ENCODE measurements around the gene MGAT5.

DNA sequence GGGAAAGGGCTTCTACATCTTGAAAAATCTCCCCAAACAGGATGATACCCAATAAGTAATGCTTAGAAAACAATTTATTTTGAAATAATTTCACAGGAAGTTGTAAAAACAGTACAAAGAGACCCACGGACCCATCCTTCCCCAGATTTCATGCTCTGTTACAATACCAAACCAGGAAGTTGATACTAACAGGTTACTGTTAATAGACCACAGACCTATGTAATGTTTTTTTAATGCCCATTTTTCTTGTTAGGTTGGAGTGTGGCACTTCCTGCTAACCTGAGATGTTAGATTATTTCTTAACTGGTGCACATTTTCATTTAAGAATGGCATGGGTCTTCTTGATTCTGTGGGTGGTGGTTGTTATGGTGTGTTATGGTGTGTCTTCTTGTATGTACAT is 21.4 kb upstream of the MGAT5 start:
- TF ChIP-seq CEBPB (IDR thresholded peaks at IDR 0.05; ENCODE audit: low read depth) (no peak), POLR2A (IDR thresholded peaks at IDR 0.05; ENCODE audit: borderline replicate concordance, extremely low read depth, insufficient read depth, insufficient read length) (no peak), SIN3A (IDR thresholded peaks at IDR 0.05; ENCODE audit: low read depth) (no peak), POLR2AphosphoS5 (IDR thresholded peaks at IDR 0.05; ENCODE audit: low read depth, low read length) (no peak), YY1 (IDR thresholded peaks at IDR 0.05; ENCODE audit: extremely low read depth, insufficient replicate concordance, low read depth, low read length) (no peak)
- TF ChIP-seq, protein P1, sequence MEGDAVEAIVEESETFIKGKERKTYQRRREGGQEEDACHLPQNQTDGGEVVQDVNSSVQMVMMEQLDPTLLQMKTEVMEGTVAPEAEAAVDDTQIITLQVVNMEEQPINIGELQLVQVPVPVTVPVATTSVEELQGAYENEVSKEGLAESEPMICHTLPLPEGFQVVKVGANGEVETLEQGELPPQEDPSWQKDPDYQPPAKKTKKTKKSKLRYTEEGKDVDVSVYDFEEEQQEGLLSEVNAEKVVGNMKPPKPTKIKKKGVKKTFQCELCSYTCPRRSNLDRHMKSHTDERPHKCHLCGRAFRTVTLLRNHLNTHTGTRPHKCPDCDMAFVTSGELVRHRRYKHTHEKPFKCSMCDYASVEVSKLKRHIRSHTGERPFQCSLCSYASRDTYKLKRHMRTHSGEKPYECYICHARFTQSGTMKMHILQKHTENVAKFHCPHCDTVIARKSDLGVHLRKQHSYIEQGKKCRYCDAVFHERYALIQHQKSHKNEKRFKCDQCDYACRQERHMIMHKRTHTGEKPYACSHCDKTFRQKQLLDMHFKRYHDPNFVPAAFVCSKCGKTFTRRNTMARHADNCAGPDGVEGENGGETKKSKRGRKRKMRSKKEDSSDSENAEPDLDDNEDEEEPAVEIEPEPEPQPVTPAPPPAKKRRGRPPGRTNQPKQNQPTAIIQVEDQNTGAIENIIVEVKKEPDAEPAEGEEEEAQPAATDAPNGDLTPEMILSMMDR (IDR thresholded peaks at IDR 0.05 in 2 of 3, conservative IDR thresholded peaks at IDR 0.05 in 1 of 3; ENCODE audit: borderline replicate concordance in 1 of 3, insufficient read depth in 1 of 3, low read depth in 2 of 3, low read length in 2 of 3): no peak
- TF ChIP-seq, protein P2, sequence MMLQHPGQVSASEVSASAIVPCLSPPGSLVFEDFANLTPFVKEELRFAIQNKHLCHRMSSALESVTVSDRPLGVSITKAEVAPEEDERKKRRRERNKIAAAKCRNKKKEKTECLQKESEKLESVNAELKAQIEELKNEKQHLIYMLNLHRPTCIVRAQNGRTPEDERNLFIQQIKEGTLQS (IDR thresholded peaks at IDR 0.05): no peak

Data from HCT116 (cell line).